OCI-LY3 (cell line): ENCODE results near the gene ZNF467.

Experiments used
- H2AFZ ChIP-seq: fragments of 200-600, 300-600 bp; shearing (Covaris generic); 2 replicates; pipeline ENCODE4 v1.6.0; 2014; ENCODE audit warnings: antibody characterized with exemption, low read depth, low read length
- H3K27ac ChIP-seq: fragments of 200-600, 300-600 bp; sonication (generic); 2 replicates; pipeline ENCODE4 v1.5.1; 2014; ENCODE audit warnings: mild to moderate bottlenecking, low read length, moderate library complexity, mixed read lengths
- H3K27me3 ChIP-seq: fragments of 200-600, 300-600 bp; sonication (generic); 2 replicates; pipeline ENCODE4 v1.6.1; 2014; ENCODE audit warnings: low read depth, low read length, mixed read lengths
- H3K36me3 ChIP-seq: fragments of 200-600, 300-600 bp; sonication (generic); replicated peaks from 2 replicates; pipeline ENCODE3; 2014; ENCODE audit warnings: low read depth, low read length, mixed read lengths
- H3K4me1 ChIP-seq: fragments of 300-600, 200-600 bp; sonication (generic); 2 replicates; pipeline ENCODE4 v1.6.1; 2014; ENCODE audit warnings: low read length, mixed read lengths
- H3K4me2 ChIP-seq: fragments of 200-600, 300-600 bp; sonication (generic); 2 replicates; pipeline ENCODE4 v1.6.1; 2014; ENCODE audit warnings: low read length, mixed read lengths
- H3K4me3 ChIP-seq: fragments of 300-600, 200-600 bp; sonication (generic); 2 replicates; pipeline ENCODE4 v1.5.1; 2014; ENCODE audit warnings: antibody characterized with exemption, mild to moderate bottlenecking, low read length, moderate library complexity
- H3K79me2 ChIP-seq: fragments of 300-600, 200-600 bp; shearing (Covaris generic); 2 replicates; pipeline ENCODE4 v1.6.1; 2014; ENCODE audit warnings: mild to moderate bottlenecking, low read length, mixed read lengths
- H3K9ac ChIP-seq: fragments of 300-600, 200-600 bp; shearing (Covaris generic); 2 replicates; pipeline ENCODE4 v1.6.0; 2014; ENCODE audit warnings: mild to moderate bottlenecking, low read length, moderate library complexity
- H3K9me3 ChIP-seq: fragments of 200-600, 300-600 bp; shearing (Covaris generic); 2 replicates; pipeline ENCODE4 v1.6.1; 2014; ENCODE audit warnings: low read length, mixed read lengths; ENCODE audit not compliant: insufficient read depth
- H4K20me1 ChIP-seq: fragments of 200-600, 300-600 bp; sonication (generic); 2 replicates; pipeline ENCODE4 v1.6.1; 2016; ENCODE audit warnings: low read length, mixed read lengths; ENCODE audit not compliant: insufficient read depth
- CTCF ChIP-seq: fragments of 200-600, 300-600 bp; sonication (generic); IDR thresholded peaks from 2 replicates; pipeline ENCODE4 v1.5.1; 2014; ENCODE audit warnings: antibody characterized with exemption, low read length, low read depth
- EZH2phosphoT487 ChIP-seq: fragments of 200-600 bp; shearing (Covaris generic); IDR thresholded peaks from 2 replicates; pipeline ENCODE4 v1.6.1; 2018; ENCODE audit warnings: antibody characterized with exemption, mixed run types, low read depth

The ZNF467 gene

GRCh38 chr7:149763563-149764240 is 9.7 kb downstream of the ZNF467 start:
- no peaks in the 10 kb centered on the region for H3K9me3 ChIP-seq
- H3K27ac ChIP-seq = no peak overlapping the region
- TF ChIP-seq EZH2phosphoT487 (no peak), CTCF (no peak)
- H3K4me3 ChIP-seq = no peak overlapping the region
- H4K20me1 ChIP-seq = no peaks in the 10 kb centered on the region
- H2AFZ ChIP-seq = no peak overlapping the region
- H3K4me1 ChIP-seq = no peaks in the 10 kb centered on the region
- no peaks in the 10 kb centered on the region for H3K27me3 ChIP-seq
- H3K4me2 ChIP-seq = no peak overlapping the region
- no peaks in the 10 kb centered on the region for H3K36me3 ChIP-seq
- H3K79me2 ChIP-seq = no peaks in the 10 kb centered on the region
- no peak overlapping the region for H3K9ac ChIP-seq

- TF ChIP-seq EZH2phosphoT487 (no peak), CTCF (no peak)
- Histone ChIP-seq H3K27me3 (no peaks in the 10 kb centered on the region), H3K9me3 (no peaks in the 10 kb centered on the region), H3K79me2 (no peaks in the 10 kb centered on the region), H3K4me2 (no peak overlapping the region), H3K9ac (no peak overlapping the region), H3K27ac (no peak overlapping the region), H2AFZ (no peak overlapping the region), H3K36me3 (no peaks in the 10 kb centered on the region), H3K4me1 (no peaks in the 10 kb centered on the region), H3K4me3 (no peak overlapping the region), H4K20me1 (no peaks in the 10 kb centered on the region)
Observed at GRCh38 chr7:149762610-149763009, 10.8 kb downstream of the ZNF467 start.

- Histone ChIP-seq H3K4me2 (no peak overlapping the region), H3K9ac (no peak overlapping the region), H4K20me1 (no peaks in the 10 kb centered on the region), H3K27me3 (no peaks in the 10 kb centered on the region), H3K36me3 (no peaks in the 10 kb centered on the region), H3K9me3 (no peaks in the 10 kb centered on the region), H2AFZ (no peak overlapping the region), H3K4me1 (no peaks in the 10 kb centered on the region), H3K27ac (no peak overlapping the region), H3K4me3 (no peak overlapping the region), H3K79me2 (no peaks in the 10 kb centered on the region)
- no peak for TF ChIP-seq CTCF
- no peak for TF ChIP-seq EZH2phosphoT487
Observed at GRCh38 chr7:149762089-149762488, 11.3 kb downstream of the ZNF467 start.

GRCh38 chr7:149761307-149761706 is 12.1 kb downstream of the ZNF467 start:
- TF ChIP-seq EZH2phosphoT487 = no peak
- TF ChIP-seq CTCF = no peak
- no peaks in the 10 kb centered on the region for H3K27me3 ChIP-seq

More at GRCh38 chr7:149761307-149761706, 12.1 kb downstream of the ZNF467 start:
- Histone ChIP-seq H3K4me1 (no peaks in the 10 kb centered on the region), H3K4me2 (no peak overlapping the region), H3K9ac (no peak overlapping the region), H3K9me3 (no peaks in the 10 kb centered on the region), H3K4me3 (no peak overlapping the region), H4K20me1 (no peaks in the 10 kb centered on the region), H3K79me2 (no peaks in the 10 kb centered on the region), H3K27ac (no peak overlapping the region), H3K36me3 (no peaks in the 10 kb centered on the region), H2AFZ (no peak overlapping the region)
